ENCODE results near the gene USP24.

DNA sequence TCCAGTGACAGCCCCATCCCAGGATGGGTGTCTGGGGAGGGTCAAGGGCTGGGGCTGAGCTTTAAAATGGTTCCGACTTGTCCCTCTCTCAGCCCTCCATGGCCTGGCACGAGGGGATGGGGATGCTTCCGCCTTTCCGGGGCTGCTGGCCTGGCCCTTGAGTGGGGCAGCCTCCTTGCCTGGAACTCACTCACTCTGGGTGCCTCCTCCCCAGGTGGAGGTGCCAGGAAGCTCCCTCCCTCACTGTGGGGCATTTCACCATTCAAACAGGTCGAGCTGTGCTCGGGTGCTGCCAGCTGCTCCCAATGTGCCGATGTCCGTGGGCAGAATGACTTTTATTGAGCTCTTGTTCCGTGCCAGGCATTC, 151.6 kb downstream of the USP24 start:
- TF ChIP-seq, protein P1, sequence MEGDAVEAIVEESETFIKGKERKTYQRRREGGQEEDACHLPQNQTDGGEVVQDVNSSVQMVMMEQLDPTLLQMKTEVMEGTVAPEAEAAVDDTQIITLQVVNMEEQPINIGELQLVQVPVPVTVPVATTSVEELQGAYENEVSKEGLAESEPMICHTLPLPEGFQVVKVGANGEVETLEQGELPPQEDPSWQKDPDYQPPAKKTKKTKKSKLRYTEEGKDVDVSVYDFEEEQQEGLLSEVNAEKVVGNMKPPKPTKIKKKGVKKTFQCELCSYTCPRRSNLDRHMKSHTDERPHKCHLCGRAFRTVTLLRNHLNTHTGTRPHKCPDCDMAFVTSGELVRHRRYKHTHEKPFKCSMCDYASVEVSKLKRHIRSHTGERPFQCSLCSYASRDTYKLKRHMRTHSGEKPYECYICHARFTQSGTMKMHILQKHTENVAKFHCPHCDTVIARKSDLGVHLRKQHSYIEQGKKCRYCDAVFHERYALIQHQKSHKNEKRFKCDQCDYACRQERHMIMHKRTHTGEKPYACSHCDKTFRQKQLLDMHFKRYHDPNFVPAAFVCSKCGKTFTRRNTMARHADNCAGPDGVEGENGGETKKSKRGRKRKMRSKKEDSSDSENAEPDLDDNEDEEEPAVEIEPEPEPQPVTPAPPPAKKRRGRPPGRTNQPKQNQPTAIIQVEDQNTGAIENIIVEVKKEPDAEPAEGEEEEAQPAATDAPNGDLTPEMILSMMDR (IDR thresholded peaks at IDR 0.05; ENCODE audit: low read depth, low read length, poor library complexity, severe bottlenecking) = no peak
- no peak for TF ChIP-seq EZH2phosphoT487 (IDR thresholded peaks at IDR 0.05; ENCODE audit: borderline replicate concordance, low read length)

All from DOHH2 (cell line).